Measurements from ENCODE around the gene RFPL4A.
"Not testable (repeated sequence)": the region's sequence is repeated elsewhere in the genome, so short reads cannot be mapped to it uniquely, and the experiment has no call there.

- not testable (repeated sequence) for TF ChIP-seq EZH2 (IDR thresholded peaks at IDR 0.05; ENCODE audit: low read length, missing control alignments); CTCF (conservative IDR thresholded peaks at IDR 0.05 in 1 of 2, IDR thresholded peaks at IDR 0.05 in 1 of 2; ENCODE audit: low read depth in 1 of 2, low read length in 2 of 2)
These were observed 10.7 kb downstream of the RFPL4A start for GRCh38 chr19:55769632-55770031.
